OCI-LY3 (cell line): ENCODE results near the gene PRDM16.

Experiments
- EZH2phosphoT487 ChIP-seq: fragments of 200-600 bp; shearing (Covaris generic); IDR thresholded peaks from 2 replicates; pipeline ENCODE4 v1.6.1; 2018; ENCODE audit warnings: antibody characterized with exemption, mixed run types, low read depth
- TF ChIP-seq, protein P1 (sequence below): fragments of 200-600, 300-600 bp; sonication (generic); IDR thresholded peaks from 2 replicates; pipeline ENCODE4 v1.5.1; 2014; ENCODE audit warnings: antibody characterized with exemption, low read length, low read depth

GRCh38 chr1:3233031-3233430 lies 164.0 kb downstream of the PRDM16 start:
- TF ChIP-seq, protein P1, sequence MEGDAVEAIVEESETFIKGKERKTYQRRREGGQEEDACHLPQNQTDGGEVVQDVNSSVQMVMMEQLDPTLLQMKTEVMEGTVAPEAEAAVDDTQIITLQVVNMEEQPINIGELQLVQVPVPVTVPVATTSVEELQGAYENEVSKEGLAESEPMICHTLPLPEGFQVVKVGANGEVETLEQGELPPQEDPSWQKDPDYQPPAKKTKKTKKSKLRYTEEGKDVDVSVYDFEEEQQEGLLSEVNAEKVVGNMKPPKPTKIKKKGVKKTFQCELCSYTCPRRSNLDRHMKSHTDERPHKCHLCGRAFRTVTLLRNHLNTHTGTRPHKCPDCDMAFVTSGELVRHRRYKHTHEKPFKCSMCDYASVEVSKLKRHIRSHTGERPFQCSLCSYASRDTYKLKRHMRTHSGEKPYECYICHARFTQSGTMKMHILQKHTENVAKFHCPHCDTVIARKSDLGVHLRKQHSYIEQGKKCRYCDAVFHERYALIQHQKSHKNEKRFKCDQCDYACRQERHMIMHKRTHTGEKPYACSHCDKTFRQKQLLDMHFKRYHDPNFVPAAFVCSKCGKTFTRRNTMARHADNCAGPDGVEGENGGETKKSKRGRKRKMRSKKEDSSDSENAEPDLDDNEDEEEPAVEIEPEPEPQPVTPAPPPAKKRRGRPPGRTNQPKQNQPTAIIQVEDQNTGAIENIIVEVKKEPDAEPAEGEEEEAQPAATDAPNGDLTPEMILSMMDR, result no peak
- TF ChIP-seq EZH2phosphoT487, result no peak
